ENCODE measurements around the gene LMTK3. TPM values are rescaled to one million over a fixed set of nuclear protein-coding genes. Genes with fewer than 3 reads are reported as not detected.

The LMTK3 gene
- total and polyA plus RNA-seq, 2 experiments from 2014 or later, result 1.6 to 11.8 TPM

DNA sequence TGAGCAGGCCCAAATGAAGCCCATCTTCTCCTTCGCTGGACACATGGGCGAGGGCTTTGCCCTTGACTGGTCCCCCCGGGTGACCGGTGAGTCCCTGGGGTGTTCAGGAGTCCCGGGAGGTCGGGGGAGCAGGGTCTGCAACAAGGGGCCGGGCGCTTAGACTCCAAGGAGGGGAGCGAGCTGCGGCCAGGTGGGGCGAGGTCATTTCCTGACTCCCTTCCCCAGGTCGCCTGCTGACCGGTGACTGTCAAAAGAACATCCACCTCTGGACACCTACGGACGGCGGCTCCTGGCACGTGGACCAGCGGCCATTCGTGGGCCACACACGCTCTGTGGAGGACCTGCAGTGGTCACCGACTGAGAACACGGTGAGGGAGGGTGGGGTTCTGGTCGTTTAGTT lies 61.2 kb downstream of the LMTK3 start:
- no peak overlapping the region for H3K4me3 ChIP-seq
- 0 out of 3 replicates have a peak, but pooled peaks cover 2% of the 10 kb centered on the region for H3K4me1 Mint-ChIP-seq
- H2AFZ ChIP-seq, result no peak overlapping the region
- H3K4me1 ChIP-seq (ENCODE audit: insufficient read depth), result peaks cover 3% of the 10 kb centered on the region; the same call in 1 of the 2 replicates
- no peak overlapping the region for H3K27ac ChIP-seq (ENCODE audit: low read depth)
- H3K36me3 Mint-ChIP-seq (ENCODE audit: low read depth), result peaks cover 84% of the 10 kb centered on the region
- no peaks in the 10 kb centered on the region for H3K27me3 Mint-ChIP-seq (ENCODE audit: insufficient read depth, low read depth, poor library complexity)
- H3K4me3 Mint-ChIP-seq, result no peak overlapping the region
- H3K79me2 ChIP-seq (replicated peaks; ENCODE audit: insufficient read depth), result peaks cover 27% of the 10 kb centered on the region
- H4K20me1 ChIP-seq (replicated peaks; ENCODE audit: insufficient read depth), result peaks cover 17% of the 10 kb centered on the region
- peaks cover 25% of the 10 kb centered on the region for H3F3A ChIP-seq (replicated peaks; ENCODE audit: low read depth)
- H3K36me3 ChIP-seq (ENCODE audit: insufficient read depth), result peaks cover 29% of the 10 kb centered on the region
- ATAC-seq (no peak), DNase-seq (ENCODE audit: low spot score) (no peak)
- no peak overlapping the region for H3K27ac Mint-ChIP-seq
- H3K9me2 ChIP-seq (ENCODE audit: insufficient read depth), result no peaks in the 10 kb centered on the region
- H3K9me3 Mint-ChIP-seq, result no peaks in the 10 kb centered on the region; the same call in 2 of the 3 replicates
- no peak overlapping the region for H3K4me2 ChIP-seq
- TF ChIP-seq JUNB (IDR thresholded peaks at IDR 0.05; ENCODE audit: unreplicated experiment) (no peak), CREB1 (CRISPR knock-in tag; IDR thresholded peaks at IDR 0.05; ENCODE audit: low read depth) (no peak), NANOG (IDR thresholded peaks at IDR 0.05; ENCODE audit: borderline replicate concordance) (no peak)
- H3K27me3 ChIP-seq (ENCODE audit: insufficient read depth), result no peaks in the 10 kb centered on the region

- ATAC-seq, result no peak
- Mint-ChIP-seq H3K4me1 (peaks cover 14% of the 10 kb centered on the region), H3K9me3 (no peaks in the 10 kb centered on the region; the same call in 2 of the 3 replicates), H3K36me3 (ENCODE audit: low read depth) (peaks cover 69% of the 10 kb centered on the region), H3K27me3 (ENCODE audit: insufficient read depth, low read depth, poor library complexity) (peaks cover 7% of the 10 kb centered on the region), H3K4me3 (peak overlapping the region; percentile 4; the same call in 1 of the 3 replicates), H3K27ac (no peak overlapping the region)
- Histone ChIP-seq H3K4me1 (ENCODE audit: insufficient read depth) (peaks cover 13% of the 10 kb centered on the region), H3K4me3 (no peak overlapping the region), H3K27me3 (ENCODE audit: insufficient read depth) (peaks cover 13% of the 10 kb centered on the region), H3F3A (replicated peaks; ENCODE audit: low read depth) (peaks cover 31% of the 10 kb centered on the region), H2AFZ (no peak overlapping the region), H3K79me2 (replicated peaks; ENCODE audit: insufficient read depth) (peaks cover 27% of the 10 kb centered on the region), H4K20me1 (replicated peaks; ENCODE audit: insufficient read depth) (peaks cover 11% of the 10 kb centered on the region; the same call in 1 of the 2 replicates), H3K36me3 (ENCODE audit: insufficient read depth) (peaks cover 29% of the 10 kb centered on the region), H3K9me2 (ENCODE audit: insufficient read depth) (no peaks in the 10 kb centered on the region), H3K4me2 (no peak overlapping the region), H3K27ac (ENCODE audit: low read depth) (no peak overlapping the region)
- DNase-seq (ENCODE audit: low spot score), result no peak
- TF ChIP-seq REST (IDR thresholded peaks at IDR 0.05; ENCODE audit: unreplicated experiment) (no peak), POLR2AphosphoS5 (IDR thresholded peaks at IDR 0.05; ENCODE audit: low read depth) (no peak)
Observed at GRCh38 chr19:48448563-48448962, 63.1 kb downstream of the LMTK3 start.

GRCh38 chr19:48446579-48446978 lies 65.1 kb downstream of the LMTK3 start:
- peak overlapping the region; percentile 86 for H3K4me2 ChIP-seq
- H3K9me3 Mint-ChIP-seq, result no peaks in the 10 kb centered on the region; the same call in 2 of the 3 replicates
- no peak for TF ChIP-seq ZNF114 (CRISPR knock-in tag; IDR thresholded peaks at IDR 0.05)
- no peak for TF ChIP-seq STAT1 (IDR thresholded peaks at IDR 0.05; ENCODE audit: unreplicated experiment)
- no peak for TF ChIP-seq ZNF331 (CRISPR knock-in tag; IDR thresholded peaks at IDR 0.05; ENCODE audit: low read depth)
- TF ChIP-seq, protein P1, sequence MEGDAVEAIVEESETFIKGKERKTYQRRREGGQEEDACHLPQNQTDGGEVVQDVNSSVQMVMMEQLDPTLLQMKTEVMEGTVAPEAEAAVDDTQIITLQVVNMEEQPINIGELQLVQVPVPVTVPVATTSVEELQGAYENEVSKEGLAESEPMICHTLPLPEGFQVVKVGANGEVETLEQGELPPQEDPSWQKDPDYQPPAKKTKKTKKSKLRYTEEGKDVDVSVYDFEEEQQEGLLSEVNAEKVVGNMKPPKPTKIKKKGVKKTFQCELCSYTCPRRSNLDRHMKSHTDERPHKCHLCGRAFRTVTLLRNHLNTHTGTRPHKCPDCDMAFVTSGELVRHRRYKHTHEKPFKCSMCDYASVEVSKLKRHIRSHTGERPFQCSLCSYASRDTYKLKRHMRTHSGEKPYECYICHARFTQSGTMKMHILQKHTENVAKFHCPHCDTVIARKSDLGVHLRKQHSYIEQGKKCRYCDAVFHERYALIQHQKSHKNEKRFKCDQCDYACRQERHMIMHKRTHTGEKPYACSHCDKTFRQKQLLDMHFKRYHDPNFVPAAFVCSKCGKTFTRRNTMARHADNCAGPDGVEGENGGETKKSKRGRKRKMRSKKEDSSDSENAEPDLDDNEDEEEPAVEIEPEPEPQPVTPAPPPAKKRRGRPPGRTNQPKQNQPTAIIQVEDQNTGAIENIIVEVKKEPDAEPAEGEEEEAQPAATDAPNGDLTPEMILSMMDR (conservative IDR thresholded peaks at IDR 0.05; ENCODE audit: low read depth in 2 of 2), result no peak
- no peak for TF ChIP-seq CREB1 (CRISPR knock-in tag; IDR thresholded peaks at IDR 0.05; ENCODE audit: low read depth)

More at GRCh38 chr19:48446579-48446978, 65.1 kb downstream of the LMTK3 start:
- ATAC-seq (no peak), DNase-seq (ENCODE audit: low spot score) (no peak)
- Histone ChIP-seq H4K20me1 (replicated peaks; ENCODE audit: insufficient read depth) (peaks cover 11% of the 10 kb centered on the region; the same call in 1 of the 2 replicates), H3K36me3 (ENCODE audit: insufficient read depth) (peaks cover 19% of the 10 kb centered on the region), H3K4me1 (ENCODE audit: insufficient read depth) (peaks cover 20% of the 10 kb centered on the region), H2AFZ (no peak overlapping the region), H3K27ac (ENCODE audit: low read depth) (peak overlapping the region; percentile 21), H3K27me3 (ENCODE audit: insufficient read depth) (peaks cover 22% of the 10 kb centered on the region), H3K9me2 (ENCODE audit: insufficient read depth) (no peaks in the 10 kb centered on the region), H3K4me3 (peak overlapping the region; percentile 86), H3K79me2 (replicated peaks; ENCODE audit: insufficient read depth) (peaks cover 27% of the 10 kb centered on the region), H3F3A (replicated peaks; ENCODE audit: low read depth) (peaks cover 35% of the 10 kb centered on the region)
- peak overlapping the region; percentile 92 for H3K4me3 Mint-ChIP-seq
- H3K36me3 Mint-ChIP-seq (ENCODE audit: low read depth), result peaks cover 59% of the 10 kb centered on the region
- H3K4me1 Mint-ChIP-seq, result peaks cover 19% of the 10 kb centered on the region
- peaks cover 16% of the 10 kb centered on the region for H3K27me3 Mint-ChIP-seq (ENCODE audit: insufficient read depth, low read depth, poor library complexity)
- peak overlapping the region; percentile 98; the same call in 1 of the 2 replicates for H3K27ac Mint-ChIP-seq

All from GM23338 (cell line).